GM19240 (cell line): ENCODE data around the gene PAN3.
"Not testable (repeated sequence)": the region's sequence is repeated elsewhere in the genome, so short reads cannot be mapped to it uniquely, and the experiment has no call there.

Experiments used
- DNase-seq: peaks from one replicate; pipeline ENCODE4 v3.0.0; 2011; ENCODE audit warnings: low spot score; ENCODE audit not compliant: insufficient read length

Gene PAN3, protein sequence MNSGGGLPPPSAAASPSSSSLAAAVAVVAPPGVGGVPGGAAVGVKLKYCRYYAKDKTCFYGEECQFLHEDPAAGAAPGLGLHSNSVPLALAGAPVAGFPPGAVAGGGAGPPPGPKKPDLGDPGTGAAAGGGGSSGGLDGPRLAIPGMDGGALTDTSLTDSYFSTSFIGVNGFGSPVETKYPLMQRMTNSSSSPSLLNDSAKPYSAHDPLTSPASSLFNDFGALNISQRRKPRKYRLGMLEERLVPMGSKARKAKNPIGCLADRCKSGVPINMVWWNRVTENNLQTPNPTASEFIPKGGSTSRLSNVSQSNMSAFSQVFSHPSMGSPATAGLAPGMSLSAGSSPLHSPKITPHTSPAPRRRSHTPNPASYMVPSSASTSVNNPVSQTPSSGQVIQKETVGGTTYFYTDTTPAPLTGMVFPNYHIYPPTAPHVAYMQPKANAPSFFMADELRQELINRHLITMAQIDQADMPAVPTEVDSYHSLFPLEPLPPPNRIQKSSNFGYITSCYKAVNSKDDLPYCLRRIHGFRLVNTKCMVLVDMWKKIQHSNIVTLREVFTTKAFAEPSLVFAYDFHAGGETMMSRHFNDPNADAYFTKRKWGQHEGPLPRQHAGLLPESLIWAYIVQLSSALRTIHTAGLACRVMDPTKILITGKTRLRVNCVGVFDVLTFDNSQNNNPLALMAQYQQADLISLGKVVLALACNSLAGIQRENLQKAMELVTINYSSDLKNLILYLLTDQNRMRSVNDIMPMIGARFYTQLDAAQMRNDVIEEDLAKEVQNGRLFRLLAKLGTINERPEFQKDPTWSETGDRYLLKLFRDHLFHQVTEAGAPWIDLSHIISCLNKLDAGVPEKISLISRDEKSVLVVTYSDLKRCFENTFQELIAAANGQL

DNA sequence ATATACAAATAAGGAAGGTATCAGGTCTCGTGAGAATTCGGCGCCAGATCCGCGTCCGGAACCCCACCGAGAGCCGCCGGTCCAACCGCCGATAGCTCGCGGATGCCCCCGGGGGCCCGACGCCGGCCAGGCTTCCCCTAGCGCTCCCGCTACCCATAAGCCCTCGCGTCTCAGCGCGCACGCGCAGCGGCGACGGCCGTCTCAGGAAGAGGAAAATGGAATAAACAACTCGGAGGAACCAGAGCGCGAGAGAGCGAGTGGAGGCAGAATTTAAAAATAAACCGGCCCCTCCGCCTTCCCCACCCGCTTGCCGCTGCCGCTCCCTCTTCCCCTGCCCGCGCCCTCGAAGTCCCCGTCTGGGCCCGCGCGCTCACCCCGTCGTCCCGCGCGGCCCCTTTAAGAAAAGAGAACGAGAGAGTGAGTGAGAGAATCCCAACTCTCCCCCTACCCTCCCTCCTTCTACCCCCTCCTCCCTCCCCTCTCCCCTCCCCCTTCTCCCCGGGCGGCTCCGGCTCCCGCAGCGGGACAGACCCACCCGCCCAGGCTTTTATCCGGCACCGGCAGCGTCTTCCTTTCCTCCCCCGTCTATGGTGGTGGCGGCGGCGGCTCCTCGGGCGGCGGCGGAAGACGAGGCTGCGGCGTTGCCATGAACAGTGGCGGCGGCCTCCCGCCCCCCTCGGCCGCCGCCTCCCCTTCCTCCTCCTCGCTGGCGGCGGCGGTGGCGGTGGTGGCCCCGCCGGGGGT is at the start of gene PAN3:
Gene PAN3, plus strand, starts transcription at position 534 of the 744 bp plus-strand sequence. Its CDS starts 113 bp downstream, at position 647.
- DNase-seq, result peak; percentile 54

DNA sequence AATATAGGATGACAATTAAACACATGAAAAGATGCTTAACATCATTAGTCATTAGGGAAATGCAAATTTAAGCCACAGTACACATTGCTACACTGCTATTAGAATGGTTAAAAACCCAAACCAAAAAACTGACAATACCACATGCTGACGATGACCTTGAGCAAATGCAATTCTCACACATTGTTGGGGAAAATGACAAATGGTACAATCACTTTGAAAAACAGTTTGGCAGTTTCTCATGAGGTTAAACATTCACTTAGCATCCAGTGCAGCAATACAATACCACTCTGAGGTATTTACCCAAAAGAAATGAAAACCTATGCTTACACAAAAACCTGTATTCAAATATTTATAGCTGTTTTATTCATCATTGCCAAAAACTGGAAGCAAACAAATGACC is 49.3 kb upstream of the PAN3 start:
- no peak for DNase-seq

DNA sequence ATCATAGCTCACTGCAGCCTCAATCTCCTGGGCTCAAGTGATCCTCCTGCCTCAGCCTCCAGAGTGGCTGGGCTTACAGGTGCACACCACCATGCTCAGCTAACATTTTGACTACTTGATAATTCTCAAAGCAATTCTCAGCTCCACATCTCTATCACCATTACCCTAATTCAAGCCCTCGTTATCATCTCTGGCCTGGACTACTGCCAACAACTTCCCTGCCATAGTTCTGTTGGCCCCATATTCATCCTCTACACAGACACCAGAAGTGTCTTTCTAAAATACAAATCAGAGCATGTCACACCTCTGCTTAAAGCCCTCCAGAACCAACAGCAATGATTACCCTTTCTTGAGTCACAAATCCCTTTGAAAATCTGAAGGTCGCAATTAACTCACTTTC is 45.9 kb upstream of the PAN3 start:
- no peak for DNase-seq

DNA sequence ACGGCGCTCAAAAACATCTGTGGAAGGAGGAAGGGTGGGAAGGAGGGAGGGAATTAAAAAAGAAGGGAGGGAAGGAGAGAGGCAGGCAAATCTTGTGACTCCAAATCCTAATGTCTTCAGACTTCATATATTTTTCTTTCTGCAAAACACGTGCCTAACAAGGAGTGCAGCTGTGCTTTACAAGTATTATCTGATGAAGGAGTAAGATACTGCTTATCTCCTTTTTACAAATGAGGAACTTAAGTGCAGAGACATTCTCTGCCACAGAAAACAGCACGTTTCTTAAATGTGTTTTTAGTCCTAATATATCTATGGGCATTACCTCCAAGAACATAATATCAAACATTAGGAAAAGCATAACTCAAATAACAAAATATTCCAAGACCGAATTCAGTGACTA is 44.5 kb upstream of the PAN3 start:
- DNase-seq, result no peak

DNA sequence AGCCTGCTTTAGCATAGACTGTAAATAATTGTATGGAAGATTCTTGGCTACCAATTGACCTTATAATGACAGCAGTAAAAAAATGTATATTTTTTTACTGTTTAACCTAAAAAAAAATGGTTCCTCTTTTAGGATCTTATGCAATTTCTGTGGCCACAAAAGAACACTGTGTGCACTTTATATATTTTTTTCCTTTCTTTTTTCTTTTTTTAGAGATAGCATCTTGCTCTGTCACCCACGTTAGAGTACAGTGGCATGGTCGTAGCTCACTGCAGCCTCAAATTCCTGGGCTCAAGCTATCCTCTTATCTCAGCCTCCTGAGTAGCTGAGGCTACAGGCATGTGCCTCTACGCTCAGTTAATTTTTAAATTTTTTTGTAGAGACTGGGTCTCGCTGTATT is 44.0 kb upstream of the PAN3 start:
- no peak for DNase-seq

DNA sequence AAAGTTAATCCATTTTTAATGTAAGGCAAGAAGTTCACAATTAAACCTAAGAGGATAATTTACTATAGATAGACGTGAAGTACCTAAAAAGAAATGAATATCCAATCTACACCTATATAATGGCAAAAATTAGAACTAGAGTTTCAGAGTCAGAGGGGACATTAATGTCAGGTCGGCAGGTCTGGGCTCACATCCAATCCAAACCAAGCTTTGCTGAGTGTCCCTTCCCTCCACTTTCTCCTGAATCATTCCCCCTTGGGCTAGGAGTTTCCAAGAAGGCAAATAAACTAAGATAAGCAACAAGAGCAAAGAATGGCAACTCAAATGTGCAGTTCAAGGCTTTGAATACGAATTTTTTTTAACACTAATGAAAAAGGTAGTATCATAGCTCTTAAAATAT is 40.8 kb upstream of the PAN3 start:
- DNase-seq, result no peak

DNA sequence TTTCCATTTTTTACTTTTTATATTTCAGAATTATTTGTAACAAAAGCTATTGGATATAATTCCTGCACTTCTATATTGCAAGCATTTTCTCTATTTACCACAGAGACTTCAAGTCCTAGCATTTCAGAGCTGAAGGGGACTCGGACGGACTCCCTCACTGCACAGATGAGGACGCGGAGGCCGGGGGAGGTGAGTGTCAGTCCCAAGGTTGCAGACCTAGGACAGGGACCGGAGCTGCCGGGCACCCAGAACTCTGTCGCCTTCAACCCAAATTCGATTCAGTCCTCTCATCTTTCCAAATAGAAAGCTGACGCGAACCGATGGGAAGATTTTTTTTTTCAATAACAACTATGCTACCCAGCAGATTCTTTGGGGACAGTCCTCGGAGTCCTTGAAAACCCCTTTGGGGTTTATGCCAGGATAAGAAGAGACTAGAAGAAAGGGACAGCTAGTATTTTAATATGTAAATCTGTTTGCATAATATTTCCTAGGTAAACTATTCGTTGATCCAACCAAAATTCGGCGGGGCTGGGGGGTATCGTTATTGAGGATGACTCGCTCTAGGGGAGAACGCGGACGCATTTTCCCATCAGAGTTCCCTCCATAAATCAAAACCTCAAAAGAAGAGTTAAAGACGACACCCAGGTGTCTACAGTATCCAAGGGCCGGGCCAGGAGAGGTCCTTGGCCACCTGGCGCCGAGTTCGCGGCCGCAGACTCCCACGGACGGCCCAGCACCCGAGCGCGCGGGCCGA is 38.8 kb upstream of the PAN3 start:
- DNase-seq, result no peak

DNA sequence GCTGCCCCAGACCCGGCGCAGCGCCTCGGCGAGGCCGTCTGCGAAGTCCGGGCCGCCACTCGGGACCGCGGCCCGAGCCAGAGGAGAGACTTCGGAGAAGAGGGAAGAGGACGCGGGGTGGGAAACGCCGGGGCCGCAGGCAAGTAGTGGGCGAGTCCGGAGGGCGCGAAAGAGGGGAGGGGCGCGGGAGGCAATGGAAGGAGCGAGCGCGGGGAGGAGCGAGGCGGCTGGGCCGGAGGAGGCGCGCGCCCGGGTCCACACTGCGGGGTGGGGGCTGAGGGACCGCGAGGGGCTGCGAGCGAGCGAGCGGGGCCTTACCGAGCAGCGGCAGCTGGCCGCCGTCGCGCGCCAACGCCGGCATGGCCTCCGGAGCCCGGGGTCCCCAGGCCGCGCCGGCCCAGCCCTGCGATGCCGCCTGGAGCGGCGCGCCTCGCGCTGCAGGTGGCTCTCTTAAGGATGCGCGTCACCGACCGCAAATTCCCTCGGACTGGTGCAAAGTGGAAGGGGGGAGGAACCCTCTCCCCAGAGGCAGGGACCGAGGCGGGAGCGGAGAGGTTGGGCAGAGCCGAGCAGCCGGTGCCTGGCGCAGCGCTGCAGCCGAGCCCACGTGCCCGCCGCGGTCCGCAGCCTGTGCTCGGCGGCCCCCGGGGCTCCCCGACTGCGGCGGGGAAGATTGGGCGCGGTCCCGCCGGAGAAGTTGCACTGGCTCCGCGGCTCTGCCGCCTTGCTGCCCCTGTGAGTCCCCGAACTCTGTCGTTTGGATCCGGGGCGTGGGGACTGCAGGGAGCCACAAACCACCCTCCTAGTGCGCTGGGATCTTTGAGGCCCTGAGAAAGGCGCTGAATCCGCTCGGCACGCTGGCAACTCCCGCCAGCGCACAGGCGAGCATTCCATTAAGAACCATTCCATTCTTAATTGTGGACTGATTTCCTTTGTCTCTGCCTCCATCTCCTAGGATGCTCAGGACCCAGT is 37.9 kb upstream of the PAN3 start, which contains the start of gene FLT3:
Gene FLT3, minus strand, starts transcription at position 427 of the 972 bp plus-strand sequence. Its CDS starts 66 bp downstream, at position 361.
- DNase-seq, result peak; percentile 7

DNA sequence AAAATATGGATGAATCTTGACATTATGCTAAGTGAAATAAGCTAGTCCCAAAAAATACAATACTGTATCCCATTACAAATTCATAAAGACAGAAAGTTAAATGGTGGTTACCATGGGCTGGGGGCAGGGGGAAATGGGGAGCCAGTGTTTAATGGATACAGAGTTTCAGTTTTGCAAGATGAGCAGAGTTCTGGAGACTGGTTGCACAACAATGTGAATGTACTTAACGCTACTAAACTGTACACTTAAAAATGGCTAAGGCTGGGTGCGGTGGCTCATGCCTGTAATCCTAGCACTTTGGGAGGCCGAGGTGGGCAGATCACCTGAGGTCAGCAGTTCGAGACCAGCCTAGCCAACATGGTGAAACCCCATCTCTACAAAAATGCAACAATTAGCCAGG is 36.5 kb upstream of the PAN3 start:
- not testable (repeated sequence) for DNase-seq

DNA sequence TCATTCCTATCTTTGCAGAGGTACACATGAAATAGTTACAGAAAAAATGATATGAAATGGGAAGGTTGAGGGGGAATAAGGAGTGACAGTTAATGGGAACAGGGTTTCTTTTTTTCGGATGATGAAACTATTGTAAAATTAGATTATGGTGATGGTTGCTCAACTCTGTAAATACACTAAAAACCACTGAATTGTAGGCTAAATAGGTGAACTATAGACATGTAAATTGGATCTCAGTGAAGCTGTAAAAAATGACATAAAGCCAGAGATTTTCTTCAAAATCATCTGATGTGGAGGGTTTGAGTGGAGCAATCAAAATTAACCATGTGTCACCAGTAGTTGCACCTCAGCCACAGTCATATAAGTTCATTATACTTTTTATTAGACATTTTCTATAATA is 31.4 kb upstream of the PAN3 start:
- no peak for DNase-seq

DNA sequence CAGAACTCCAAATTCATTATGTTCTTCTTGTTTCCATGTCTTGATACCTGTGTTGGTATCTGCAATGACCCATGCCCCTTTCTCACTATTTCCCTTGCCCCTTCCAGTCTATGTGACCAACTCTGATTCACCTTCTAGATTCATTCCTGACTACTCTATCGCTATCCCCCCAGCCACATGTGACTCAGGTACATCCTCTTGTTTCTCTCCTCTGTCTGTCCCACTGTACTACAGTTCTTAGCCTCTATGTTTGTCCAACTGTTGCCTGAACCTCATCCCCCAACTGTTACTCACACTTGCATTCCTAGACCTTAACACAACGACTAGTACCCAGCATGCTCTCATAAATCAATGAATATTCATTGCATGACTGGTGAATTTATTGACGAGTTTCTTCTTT is 27.9 kb upstream of the PAN3 start:
- DNase-seq, result no peak

DNA sequence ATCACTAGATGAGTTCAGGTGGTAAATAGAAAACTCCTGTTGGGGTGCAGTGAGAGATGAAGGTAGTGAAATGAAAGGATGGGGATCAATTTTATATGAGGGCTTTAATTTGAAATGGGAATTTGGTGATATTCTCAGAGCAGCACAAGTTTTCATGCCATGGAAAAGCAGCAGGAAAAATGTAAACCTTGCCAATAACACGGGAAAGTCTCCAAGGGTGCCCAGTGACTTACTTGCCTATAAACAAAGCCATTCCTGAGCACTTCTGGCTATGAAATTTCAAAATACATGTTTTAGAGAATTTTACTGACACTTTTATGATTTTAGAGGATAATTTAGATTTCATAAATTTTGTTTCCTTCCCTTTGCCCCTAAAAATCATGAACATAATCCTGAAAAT is 21.6 kb upstream of the PAN3 start:
- no peak for DNase-seq

DNA sequence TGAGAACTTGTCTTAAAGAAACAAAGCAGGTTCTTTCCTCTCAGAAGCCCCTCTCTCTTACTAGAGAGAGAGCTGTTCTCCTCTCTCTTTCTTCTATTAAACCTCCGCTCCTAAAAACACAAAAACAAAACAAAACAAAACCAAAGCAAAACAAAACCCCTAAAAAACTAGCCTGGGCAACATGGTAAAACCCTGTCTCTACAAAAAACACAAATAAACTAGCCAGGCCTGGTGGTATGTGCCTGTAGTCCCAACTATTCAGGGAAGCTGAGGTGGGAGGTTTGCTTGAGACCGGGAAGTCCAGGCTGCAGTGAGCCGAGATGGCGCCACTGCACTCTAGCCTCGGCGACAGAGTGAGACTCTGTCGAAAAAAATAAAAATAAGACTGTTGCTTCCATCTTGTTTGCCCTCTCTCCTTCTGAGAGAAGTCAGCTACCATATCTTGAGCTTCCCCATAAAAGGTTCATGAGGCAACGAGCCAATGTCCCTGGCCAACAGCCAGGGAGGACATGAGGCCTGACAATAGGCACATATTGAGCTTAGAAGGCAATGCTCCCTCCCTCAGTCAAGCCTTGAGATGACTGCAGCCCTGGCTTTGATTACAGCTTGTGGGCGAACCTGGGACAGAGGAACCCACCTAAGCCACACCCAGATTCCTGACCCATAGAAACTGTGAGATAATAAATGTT is 20.5 kb upstream of the PAN3 start:
- DNase-seq, result no peak

DNA sequence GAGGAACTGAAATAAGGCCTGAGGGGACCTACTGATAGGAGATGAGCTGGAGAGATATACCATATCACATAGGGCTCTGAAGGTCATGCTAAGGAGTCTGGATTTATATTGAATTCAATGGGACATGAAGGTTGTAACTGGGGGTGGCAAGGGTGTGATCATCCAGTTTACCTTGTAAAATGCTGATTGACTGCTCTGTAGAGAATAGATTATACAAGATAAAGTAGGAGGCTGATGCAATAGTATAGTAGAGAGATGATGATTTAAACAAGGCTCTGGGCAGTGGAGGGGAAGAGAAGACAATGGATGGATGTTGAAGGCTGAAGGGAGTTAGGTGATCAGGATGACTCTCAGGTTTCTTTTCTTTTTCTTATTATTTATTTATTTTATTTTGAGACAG is 18.0 kb upstream of the PAN3 start:
- DNase-seq, result no peak

DNA sequence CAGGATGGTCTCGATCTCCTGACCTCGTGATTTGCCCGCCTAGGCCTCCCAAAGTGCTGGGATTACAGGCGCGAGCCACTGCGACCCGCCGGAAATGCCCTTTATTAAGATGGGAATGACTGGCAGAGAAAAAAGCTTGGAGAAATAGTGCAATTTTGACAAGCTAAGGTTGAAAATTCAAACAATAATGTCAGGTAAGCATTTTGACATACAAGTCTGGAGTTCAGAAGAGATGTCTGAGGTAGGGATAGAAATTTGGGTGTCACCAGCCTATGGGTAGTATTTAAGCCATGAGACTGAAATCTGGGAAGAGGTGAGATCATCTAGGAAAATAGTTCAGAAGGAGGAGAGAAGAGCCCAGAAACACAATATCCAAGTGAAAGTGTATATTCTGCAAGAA is 17.1 kb upstream of the PAN3 start:
- DNase-seq, result no peak

DNA sequence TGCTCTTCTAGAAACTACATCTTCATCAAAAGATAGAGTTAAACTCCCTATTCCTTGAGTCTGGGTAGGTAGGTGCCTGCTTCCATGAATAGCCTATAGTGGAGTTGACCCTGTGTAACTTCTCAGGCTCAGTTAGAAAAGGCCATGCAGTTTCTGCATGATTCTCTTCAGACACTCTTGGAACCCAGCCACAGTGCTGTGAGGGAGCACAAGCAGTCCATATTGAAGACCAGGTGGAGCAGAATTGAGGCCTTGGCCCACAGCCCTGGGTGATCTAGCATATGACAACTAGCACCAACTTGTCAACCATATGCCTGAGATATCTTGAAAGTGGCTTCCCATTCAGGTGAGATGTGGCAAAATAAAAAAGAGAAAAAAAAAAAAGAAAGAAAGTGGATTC is 10.3 kb upstream of the PAN3 start:
- DNase-seq, result no peak

DNA sequence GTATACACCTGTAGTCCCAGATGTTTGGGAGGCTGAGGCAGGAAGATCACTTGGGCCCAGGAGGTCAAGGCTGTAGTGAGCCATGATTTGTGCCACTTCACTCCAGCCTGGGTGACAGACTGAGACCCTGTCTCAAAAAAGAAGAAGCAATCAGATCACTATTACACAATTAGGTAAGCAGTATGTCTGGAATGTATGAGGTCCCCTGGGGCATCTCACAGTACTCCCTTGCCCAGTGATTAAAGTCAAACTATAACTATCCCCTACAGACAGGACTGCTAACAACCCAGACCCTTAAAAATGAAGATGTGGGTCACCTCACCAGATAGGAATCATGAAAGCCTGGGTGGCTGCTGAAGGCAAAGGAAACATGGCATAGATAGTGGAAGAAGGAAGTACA is 9.4 kb upstream of the PAN3 start:
- no peak for DNase-seq

DNA sequence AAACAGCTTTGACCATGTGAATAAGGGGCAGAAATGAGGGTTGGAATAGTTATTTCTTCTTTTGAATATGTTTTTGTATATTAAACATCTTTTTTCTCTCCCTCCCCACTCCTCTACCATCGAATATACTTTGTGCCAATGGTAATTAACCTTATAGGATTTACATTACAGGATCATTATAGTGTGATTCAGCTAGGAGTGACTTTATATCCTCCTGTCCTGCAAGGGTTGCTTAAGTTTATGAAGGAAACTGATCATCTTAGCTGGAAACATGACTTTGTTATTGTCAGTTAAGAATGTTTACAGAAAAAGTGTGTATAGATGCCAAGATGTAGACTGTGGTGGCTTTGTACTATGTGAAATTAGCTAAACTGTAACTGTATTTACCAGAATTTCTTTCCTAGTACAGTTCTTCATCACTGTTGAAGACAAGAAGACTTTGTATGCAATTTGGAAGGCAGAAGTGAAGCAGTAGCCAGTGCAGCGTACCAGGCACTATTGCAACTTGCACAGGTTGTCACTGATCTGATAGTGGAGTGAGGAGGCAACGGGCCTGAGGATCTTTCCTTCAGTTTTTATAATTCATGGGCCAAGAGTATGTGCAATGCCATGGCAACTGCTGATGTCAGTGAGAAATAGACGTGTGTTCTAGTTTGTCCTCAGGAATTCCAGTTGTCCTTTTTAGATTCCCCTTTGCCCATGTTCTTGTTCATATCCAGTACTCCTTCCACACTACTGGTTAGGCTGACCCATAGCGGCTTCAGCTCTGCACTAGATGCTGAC is 8.2 kb upstream of the PAN3 start:
- no peak for DNase-seq
